Uterus (tissue), 2 donors: ENCODE data around the gene RPL29.

Experiments used
- CTCF ChIP-seq, 4 experiments: fragments of 200-600 bp in 2 of 4; fragments of 450-650 bp in 2 of 4; sonication (generic) in 2 of 4; IDR thresholded peaks; one replicate each; pipeline ENCODE4 v1.5.1; 2016 to 2019; ENCODE audit warnings: antibody characterized with exemption in 4 of 4, mild to moderate bottlenecking in 2 of 4, moderate library complexity in 1 of 4
- POLR2A ChIP-seq, 2 donors: fragments of 450-650 bp; IDR thresholded peaks; one replicate each; pipeline ENCODE4 v1.6.1; 2016; ENCODE audit warnings: antibody characterized with exemption in 2 of 2, mild to moderate bottlenecking in 1 of 2, moderate library complexity in 1 of 2

DNA sequence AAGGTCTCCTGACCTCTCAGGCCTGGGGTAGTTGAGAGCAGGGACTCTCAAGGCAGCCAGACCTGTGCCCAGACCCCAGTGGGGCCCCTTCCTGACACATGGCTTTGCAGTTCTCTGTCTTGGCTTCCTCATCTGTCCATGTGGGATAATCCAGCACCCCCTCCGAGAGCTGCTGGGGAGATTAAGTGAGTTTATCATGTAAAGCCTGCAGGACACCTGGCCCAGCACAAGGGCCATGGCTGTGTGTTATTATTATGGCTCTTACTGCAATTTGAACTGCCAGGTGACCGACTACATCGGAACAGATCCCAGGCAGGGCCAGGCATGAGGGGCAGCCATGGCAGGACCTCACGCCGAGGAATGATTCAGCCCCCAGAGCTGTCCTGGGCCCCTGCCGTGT lies 48.1 kb upstream of the RPL29 start:
- no peak for TF ChIP-seq CTCF (IDR thresholded peaks at IDR 0.05)
- TF ChIP-seq POLR2A (IDR thresholded peaks at IDR 0.05) = no peak
